ENCODE measurements around the gene SYT12.

GRCh38 chr11:67007126-67007525, 15.8 kb upstream of the SYT12 start:
- TF ChIP-seq POLR2AphosphoS5 (IDR thresholded peaks at IDR 0.05; ENCODE audit: low read depth, low read length) (no peak), SIN3A (IDR thresholded peaks at IDR 0.05; ENCODE audit: borderline replicate concordance, insufficient read depth, low read length) (no peak), REST (IDR thresholded peaks at IDR 0.05; ENCODE audit: insufficient read depth in 1 of 2, low read depth in 2 of 2, low read length in 2 of 2) (no peak), TAF1 (IDR thresholded peaks at IDR 0.05; ENCODE audit: borderline replicate concordance, insufficient read depth, low read length) (no peak)
